GM19324 (cell line): Measurements from ENCODE around the gene UNC5C.
"Not testable (repeated sequence)": the region's sequence is repeated elsewhere in the genome, so short reads cannot be mapped to it uniquely, and the experiment has no call there.

ENCODE experiments used
- ATAC-seq: cut with Tn5 transposase; IDR thresholded peaks from one replicate; pipeline ENCODE4 v1.9.1; 2021; ENCODE audit warnings: mild to moderate bottlenecking, moderate library complexity; ENCODE audit not compliant: unreplicated experiment, low FRiP score

UNC5C gene

DNA sequence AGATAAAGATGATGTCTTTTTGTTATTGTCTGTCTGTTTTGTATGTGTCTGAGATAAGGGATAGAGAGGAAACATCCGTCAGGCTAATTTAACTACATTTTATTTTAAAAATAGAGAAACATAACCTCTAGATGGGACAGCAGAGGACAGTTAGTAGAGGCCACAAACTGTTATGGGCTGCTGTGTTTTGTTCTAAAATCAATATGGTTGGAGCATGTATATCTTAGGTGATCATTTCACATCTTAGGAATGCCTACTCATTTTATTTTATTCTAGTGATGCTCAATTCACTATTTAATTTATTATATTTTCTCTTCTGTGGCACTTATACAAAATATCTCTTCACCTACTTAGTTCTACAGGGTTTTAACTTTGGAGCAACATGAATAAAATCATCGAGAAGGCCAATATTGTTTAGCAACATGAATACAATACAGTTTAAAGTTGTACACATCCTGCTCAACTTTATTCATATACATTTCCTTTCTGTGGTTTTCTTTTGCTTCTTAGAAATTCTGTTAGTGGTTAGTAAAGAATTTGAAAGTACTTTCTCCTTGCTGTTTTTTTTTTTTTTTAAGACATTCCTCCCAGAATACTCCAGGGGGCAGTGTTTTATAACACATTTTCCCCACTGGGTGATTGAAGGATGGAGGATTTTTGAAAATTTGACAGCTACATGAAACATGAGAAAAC lies 392.9 kb downstream of the UNC5C start:
- ATAC-seq = no peak

DNA sequence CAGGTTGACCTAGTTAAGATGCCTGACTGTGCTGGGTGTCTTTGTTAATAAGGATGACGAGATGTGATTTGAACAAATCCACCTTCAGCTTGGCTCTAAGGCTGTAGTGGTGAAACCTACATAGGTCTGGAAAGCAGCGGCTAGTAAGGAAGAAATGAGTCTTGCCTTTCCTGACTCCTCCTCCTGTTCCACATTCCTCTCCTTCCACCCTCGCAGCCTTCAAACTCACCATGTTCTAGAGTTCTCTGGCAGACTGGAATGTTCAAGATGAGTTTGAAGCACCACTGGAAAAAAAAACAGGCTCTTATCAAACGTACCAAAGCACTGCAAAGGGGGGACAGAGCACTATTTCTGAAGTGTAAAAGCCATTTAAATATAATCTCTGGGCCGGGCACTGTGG lies 395.6 kb downstream of the UNC5C start:
- ATAC-seq = no peak

DNA sequence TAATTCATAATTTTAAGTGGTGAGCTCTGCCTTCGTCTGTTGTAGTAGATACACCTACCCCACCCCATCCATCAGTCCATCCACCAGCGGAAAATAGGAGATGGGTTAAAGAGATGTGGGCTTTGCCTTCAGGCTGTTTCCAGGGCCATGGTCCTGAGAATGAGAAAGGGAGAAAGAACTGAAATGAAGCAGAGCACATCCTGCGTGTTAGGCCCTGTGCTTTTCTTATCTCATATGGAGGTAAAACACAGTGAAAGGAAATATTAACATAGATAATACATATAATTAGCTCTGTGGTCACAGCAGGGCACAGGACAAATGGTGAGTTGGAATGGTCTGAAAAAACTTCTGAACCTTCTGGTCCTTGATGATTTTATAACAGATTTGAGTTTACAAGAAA lies 397.5 kb downstream of the UNC5C start:
- ATAC-seq = no peak

DNA sequence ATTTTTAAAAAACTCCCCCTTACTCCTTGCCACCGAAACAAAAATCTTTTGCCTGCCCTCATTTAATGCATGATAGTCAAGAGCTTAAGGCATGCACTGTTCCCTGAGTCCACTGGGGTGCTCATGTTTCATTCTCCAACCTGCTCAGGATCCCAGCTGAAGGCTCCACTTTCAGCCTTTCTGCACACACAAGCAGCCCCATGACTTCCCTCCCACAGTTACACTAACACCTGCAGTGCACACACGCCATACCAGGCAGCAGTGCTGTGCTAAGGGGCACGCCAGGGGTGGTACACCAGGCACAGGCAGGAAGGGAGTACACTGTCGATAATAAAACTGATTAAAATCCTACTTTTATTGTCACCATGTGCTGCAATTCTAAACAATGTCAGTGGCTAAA lies 405.8 kb downstream of the UNC5C start:
- ATAC-seq = no peak

DNA sequence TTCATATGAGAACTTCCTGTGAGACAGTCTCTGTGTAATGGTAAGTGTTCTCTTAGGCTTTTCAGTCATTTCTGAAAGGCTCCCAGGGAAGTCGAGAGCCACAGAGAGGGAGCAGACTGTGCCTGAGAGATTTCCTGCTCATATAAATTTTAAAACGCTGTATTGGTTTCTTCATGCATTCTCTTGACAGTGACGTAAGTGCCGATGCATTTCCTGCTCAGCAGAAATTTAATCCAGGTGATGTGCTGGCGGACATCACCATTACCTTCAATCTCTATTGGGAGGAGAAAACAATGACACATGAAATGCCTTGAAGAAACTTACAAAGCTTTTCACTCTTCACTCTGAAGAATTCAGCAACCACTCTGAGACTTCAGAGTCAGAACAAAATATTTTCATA lies 407.4 kb downstream of the UNC5C start:
- ATAC-seq = no peak

DNA sequence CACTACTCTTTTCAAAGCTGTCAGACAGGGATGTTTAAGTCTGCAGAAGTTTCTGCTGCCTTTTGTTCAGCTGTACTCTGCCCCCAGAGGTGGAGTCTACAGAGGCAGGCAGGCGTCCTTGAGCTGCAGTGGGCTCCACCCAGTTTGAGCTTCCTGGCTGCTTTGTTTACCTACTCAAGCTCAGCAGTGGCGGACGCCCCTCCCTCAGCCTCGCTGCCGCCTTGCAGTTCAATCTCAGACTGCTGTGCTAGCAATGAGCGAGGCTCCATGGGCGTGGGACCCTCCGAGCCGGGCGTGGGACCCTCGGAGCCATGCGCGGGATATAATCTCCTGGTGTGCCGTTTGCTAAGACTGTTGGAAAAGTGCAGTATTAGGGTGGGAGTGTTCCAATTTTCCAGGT lies 409.3 kb downstream of the UNC5C start:
- not testable (repeated sequence) for ATAC-seq

DNA sequence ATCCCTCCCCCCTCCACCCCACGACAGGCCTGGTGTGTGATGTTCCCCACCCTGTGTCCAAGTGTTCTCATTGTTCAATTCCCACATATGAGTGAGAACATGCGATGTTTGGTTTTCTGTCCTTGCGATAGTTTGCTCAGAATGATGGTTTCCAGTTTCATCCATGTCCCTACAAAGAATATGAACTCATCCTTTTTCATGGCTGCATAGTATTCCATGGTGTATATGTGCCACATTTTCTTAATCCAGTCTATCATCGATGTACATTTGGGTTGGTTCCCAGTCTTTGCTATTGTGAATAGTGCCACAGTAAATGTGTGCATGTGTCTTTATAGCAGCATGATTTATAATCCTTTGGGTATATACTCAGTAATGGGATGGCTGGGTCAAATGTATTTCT lies 414.8 kb downstream of the UNC5C start:
- ATAC-seq = not testable (repeated sequence)

DNA sequence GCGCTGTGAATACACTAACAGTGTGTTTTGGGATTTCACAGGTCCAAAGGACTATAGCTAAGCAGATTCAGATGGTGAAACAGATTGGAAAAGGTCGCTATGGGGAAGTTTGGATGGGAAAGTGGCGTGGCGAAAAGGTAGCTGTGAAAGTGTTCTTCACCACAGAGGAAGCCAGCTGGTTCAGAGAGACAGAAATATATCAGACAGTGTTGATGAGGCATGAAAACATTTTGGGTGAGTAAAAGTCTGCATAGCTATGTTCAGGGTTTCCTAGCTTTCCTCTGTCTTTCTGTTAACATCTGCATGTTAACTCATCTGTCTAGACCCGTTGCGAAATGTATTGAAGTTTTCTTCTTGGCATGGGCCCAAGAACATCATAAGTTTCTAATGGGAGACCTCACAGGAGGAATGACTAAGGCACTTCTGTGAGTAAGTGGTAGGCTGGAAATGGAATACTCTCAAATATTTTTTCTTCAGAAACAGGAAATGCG lies 418.9 kb downstream of the UNC5C start:
- no peak for ATAC-seq

DNA sequence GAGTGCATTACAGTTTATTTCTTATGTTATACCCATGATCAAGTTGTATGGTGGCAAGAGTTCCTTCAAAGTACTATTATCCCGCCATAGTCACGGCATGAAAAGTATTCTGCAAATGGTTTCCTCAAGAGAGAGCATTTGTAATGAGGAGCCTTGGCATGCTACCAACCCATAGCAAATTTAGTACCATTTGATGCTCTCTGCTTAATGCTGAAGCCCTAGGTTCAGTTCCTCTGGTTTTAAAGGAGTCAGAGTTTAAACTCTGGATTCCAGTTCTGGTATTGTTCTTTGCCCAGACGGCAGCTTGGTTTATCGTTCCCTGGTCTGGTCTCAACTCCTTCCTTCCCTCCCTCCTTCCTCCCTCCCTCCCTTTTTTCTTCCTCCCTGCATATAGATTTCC lies 419.7 kb downstream of the UNC5C start:
- ATAC-seq = no peak

DNA sequence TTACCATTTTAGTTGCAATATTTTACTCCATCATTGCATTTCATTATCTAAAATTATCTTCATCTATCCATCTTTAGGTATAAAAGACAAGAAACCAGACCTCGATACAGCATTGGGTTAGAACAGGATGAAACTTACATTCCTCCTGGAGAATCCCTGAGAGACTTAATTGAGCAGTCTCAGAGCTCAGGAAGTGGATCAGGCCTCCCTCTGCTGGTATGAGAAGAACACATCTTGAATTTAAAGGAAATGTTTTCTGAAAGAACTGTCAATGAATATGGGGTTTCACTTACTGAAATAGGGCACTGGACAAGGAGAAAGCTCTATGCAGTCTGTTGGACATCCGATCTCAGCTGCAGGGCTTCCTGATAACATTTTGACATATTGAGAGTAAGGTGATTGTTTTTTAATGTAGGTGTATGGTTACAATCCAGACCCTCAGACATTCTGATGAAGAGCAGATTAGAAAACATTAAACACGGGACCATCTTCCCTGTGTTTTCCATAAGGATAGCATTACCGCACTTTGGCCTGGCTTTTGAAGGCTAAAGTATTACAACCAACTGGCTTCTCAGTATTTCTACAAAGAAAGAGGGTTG lies 423.8 kb downstream of the UNC5C start:
- ATAC-seq = no peak

DNA sequence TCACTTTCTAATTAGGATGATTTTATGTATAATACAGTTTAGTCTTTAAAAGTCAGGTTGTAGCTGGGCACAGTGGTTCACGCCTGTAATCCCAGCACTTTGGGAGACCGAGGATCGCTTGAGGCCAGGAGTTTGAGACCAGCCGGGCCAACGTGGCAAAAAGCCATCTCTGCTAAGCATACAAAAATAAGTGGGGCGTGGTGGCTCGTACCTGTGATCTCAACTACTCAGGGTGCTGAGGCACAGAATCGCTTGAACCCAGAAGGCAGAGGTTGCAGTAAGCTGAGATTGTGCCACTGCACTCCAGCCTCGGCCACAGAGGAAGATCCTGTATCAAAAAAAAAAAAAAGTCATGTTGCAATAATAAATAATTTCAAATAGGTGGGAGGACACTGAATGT lies 426.8 kb downstream of the UNC5C start:
- ATAC-seq = no peak

DNA sequence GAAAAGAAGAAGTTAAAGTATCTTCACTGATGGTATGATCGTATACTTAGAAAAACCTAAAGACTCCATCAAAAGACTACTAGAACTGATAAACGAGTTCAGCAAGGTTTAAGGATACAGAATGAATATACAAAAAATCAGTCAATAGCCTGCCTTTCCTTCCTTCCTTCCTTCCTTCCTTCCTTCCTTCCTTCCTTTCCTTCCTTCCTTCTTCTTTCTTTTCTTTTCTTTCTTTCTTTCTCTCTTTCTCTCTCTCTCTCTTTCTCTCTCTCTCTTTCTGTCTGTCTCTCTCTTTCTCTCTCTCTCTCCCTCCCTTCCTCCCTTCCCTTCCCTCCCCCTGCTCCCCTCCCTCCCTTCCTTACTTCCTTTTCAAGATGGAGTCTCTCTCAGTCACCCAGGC lies 428.3 kb downstream of the UNC5C start:
- no peak for ATAC-seq

DNA sequence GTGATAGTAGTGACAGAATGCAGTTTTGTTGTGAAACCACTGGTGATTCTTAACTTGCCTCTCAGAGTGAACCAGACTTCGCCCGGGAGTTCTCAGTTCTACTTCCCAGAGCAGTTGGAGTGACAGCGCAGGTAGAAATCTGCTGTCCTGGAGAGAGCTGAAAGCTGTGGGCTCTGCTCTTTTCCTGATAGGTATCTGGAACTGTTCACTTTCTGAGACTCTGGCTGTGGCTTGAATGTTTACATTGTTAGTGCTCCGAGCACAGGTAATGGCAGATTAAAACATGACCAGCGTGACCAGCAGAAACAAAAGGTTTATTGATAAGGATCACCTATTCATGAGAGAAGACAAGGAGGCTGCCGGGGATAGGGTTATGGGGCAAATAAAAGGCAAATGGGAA lies 430.3 kb downstream of the UNC5C start:
- ATAC-seq = no peak

DNA sequence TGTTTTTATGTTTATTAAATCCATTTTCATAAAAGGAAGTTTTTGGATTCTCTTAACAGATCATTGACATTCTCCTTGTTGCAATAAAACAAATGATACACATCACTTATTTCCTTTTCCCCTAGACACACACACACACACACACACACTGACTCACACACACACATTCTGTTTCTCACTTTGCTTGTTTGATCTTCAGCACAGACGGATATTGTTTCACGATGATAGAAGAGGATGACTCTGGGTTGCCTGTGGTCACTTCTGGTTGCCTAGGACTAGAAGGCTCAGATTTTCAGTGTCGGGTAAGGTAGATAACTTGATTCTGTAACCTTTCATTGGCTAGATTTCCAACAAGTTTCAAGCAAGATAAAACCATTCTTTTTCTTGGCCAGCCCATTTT lies 434.3 kb downstream of the UNC5C start:
- ATAC-seq = no peak
